GM12872 (cell line): ENCODE measurements around the gene MPDU1.

Experiments used
- TF ChIP-seq, protein P1 (sequence below): IDR thresholded peaks from 3 replicates; pipeline ENCODE4 v1.5.1; 2011; ENCODE audit warnings: low read depth, mild to moderate bottlenecking, low read length, moderate library complexity; ENCODE audit not compliant: insufficient read depth

Gene MPDU1

DNA sequence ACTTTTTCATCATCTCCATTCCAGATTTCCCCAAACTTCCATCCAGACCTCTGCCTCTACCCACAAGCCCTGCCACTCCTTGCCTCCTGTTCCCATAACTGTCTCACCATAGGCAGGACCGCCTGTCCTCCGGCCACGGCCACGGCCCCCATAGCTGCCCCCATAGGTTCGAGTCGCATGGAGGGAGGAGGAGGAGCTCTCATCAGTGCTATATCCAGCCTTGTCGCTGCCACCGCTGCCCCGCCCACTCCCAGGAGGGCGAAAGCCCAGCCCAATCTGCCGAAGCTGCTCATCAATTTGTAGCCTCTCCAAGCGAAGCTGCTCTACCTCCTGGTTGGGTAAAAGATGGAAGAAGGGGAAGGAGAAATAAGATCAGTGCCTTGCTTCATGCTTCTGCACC is 9.6 kb downstream of the MPDU1 start:
- TF ChIP-seq, protein P1, sequence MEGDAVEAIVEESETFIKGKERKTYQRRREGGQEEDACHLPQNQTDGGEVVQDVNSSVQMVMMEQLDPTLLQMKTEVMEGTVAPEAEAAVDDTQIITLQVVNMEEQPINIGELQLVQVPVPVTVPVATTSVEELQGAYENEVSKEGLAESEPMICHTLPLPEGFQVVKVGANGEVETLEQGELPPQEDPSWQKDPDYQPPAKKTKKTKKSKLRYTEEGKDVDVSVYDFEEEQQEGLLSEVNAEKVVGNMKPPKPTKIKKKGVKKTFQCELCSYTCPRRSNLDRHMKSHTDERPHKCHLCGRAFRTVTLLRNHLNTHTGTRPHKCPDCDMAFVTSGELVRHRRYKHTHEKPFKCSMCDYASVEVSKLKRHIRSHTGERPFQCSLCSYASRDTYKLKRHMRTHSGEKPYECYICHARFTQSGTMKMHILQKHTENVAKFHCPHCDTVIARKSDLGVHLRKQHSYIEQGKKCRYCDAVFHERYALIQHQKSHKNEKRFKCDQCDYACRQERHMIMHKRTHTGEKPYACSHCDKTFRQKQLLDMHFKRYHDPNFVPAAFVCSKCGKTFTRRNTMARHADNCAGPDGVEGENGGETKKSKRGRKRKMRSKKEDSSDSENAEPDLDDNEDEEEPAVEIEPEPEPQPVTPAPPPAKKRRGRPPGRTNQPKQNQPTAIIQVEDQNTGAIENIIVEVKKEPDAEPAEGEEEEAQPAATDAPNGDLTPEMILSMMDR, result no peak

DNA sequence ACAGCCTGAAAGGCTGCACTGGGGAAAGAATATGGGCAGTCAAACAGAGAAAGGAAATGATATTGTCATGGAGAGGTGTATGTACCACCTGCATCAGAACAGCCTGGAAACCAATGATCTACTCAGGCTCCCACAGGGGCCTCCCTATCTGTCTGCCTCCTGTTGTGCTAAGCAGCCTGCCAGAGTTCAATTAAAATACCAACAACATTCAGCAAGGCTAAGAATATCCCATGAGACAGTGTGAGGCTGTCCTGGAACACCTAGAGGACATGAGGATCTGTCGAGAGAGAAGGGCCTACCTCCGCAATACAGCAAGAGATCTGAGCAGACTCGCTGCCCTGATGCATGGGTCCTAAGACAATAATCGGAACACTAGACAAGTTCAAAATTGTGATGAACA is 22.6 kb downstream of the MPDU1 start:
- TF ChIP-seq, protein P1, result no peak

DNA sequence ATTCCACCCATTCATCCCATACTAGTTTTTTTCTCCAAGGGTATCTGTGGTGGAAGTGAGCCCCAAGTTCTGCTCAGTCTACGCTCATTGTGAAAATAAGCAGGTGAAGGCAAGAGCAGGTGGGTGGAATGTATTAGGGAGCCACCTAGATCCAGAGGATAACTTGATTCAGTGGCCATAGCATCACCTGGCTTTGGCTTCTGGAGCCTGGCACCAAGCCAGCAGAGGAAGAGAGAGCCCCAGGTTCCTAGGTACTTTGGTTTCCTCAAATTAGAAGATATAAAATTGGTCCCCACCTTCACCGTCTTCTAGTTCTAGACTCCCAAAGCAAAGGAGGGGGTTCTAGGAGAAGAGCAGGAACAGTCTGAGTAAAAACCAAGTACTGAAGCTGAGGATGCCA is 27.0 kb downstream of the MPDU1 start:
- TF ChIP-seq, protein P1, result no peak

DNA sequence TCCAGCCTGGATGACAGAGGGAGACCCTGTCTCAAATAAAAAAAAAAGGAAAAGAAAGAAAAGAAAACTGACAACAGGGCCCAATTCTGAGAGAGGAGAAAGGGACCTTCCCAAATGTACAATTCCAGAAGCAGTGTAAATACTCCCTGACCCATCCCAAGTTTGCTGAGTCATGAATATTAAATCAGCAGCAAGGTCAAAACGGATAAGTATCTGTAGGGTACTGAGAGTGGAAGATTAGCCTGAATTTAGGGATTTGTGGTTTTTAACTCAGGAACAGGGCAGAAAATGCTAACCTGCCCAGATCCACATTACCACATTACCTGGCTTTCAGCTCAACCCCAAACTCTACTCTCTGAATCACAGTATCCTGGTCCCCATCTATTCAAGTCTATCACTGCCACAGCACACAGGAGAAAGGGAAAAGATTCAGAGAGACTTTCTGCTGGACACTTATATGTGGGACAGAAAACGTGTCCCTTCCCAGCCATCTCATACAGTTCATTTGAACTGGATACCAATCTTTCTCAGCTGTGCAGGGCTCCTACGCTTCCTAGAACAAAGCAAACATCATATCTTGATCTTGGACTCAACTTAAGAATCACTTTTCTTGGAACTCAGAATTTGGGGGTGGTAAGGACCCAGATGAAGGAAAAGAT is 28.1 kb downstream of the MPDU1 start:
- TF ChIP-seq, protein P1, result no peak

DNA sequence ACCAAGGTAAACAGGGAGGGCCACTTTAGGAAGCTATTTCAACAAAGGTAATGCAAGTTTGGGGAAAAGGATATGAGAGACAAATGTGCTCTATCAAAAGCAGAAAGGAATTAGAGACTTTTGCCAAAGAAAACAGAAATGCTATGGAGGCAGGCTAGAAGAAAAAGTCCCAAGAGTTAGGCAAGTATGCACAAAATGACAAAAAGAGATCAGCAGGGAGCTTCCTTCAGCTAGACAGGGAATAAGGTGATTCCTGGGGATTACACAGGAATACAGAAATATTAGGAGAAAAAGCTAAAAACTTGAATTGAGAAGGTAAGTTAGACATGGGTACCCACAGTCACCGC is 28.6 kb downstream of the MPDU1 start:
- TF ChIP-seq, protein P1, result no peak

DNA sequence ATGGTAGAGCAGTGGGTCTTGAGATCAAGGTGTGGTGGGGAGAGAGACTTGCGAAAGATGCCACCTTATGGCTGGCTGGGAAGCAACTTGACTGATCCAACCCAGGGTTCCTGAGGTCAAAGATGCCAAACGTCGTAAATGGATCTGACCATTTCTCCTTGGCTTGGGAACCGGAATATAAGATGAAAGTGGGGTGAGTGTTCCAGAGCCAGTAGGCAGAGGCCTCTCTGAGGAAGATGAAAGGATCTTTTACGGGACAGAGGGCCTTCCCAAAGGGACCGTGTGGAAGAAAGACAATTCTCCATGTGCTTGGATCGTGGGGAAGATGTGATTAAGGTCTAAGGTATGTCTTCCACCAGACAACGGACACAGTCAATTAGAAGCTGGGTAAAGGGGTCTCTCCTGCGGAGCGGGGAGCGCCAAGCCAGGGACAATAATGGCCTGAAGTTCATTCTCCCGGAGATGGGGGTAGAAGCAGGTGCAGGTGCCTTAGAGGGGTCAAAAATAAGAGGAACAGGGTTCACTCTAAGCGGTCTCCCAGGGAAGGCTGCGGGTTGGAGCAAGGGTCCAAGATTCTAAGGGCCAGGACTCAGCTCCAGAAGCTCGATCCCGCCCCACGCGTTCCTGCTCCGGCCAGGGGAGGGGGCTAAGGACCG is 30.2 kb downstream of the MPDU1 start:
- TF ChIP-seq, protein P1, result no peak

DNA sequence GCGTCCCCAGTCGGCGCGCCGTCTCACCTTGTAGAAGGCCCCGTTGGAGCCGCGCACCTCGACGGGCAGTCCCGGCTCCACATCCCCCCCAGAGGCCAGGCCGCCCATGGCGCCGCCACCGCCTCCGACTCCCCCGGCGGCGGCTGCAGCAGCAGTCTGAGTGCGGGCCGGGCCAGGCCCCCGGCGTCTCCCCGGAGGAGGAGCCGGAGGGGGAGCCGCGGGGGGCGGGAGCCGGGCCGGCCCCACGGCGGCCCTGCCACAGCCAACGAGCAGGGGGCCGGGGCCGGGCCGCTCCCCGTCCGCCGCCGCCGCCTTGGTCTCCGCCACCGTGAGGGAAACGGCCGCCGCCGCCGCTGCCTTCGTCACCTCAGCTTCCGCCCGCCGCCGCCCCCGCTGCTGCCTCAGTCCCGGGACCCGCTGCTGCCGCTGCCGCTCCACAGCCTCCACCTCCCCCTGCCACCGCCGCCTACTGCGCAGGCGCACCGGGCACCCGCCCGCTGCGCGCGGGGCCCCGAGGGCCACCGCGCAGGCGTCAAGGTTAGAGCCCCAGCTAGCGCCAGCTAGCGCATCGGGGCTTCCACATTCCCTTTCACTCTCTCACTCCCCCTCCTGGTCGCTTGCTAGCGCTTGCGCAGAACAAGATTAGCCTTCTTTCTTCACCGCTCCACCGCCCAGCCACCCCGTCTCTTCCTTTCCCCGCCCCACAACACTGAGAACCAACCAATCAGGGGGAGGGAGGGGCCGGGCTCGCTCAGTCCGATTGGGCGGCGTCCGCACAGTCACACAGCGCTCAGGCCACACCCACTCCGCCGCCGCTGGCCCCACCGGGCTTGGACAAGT is 31.0 kb downstream of the MPDU1 start, which contains the start of gene FXR2:
TSS of gene FXR2 (minus strand) at position 473 of the 840 bp plus-strand sequence. CDS start at position 108, 365 bp downstream.
- TF ChIP-seq, protein P1, result peak; percentile 76
